GM23338 (cell line): Measurements from ENCODE around the gene IFNLR1. TPM values are rescaled to one million over a fixed set of nuclear protein-coding genes. Genes with fewer than 3 reads are reported as not detected.

ENCODE experiments used
- ATAC-seq: fragments of 200-7000 bp; cut with Tn5 transposase; 3 replicates; pipeline ENCODE4 v1.9.1; 2020
- DNase-seq: peaks from one replicate; pipeline ENCODE4 v3.0.0-alpha.2; 2015; ENCODE audit warnings: low spot score
- H2AFZ ChIP-seq: fragments of 200-600 bp; sonication (generic); 2 replicates; pipeline ENCODE4 v1.8.0; 2016; ENCODE audit warnings: antibody characterized with exemption, mild to moderate bottlenecking, moderate library complexity
- H3F3A ChIP-seq: fragments of 200-600 bp; sonication (generic); replicated peaks from 2 replicates; pipeline ENCODE4 v1.8.0; 2017; ENCODE audit warnings: antibody characterized with exemption, mixed run types, low read depth
- H3K27ac ChIP-seq: fragments of 200-600 bp; sonication (generic); 2 replicates; pipeline ENCODE4 v1.6.1; 2016; ENCODE audit warnings: low read depth
- H3K27me3 ChIP-seq: fragments of 200-600 bp; sonication (generic); 2 replicates; pipeline ENCODE4 v1.8.0; 2016; ENCODE audit warnings: mild to moderate bottlenecking, mixed run types, moderate library complexity; ENCODE audit not compliant: insufficient read depth
- H3K36me3 ChIP-seq: fragments of 200-600 bp; sonication (generic); 2 replicates; pipeline ENCODE4 v1.8.0; 2016; ENCODE audit warnings: mild to moderate bottlenecking; ENCODE audit not compliant: insufficient read depth
- H3K4me1 ChIP-seq: fragments of 200-600 bp; sonication (generic); 2 replicates; pipeline ENCODE4 v1.8.0; 2016; ENCODE audit warnings: mild to moderate bottlenecking, moderate library complexity; ENCODE audit not compliant: insufficient read depth
- H3K4me2 ChIP-seq: fragments of 200-600 bp; sonication (generic); 2 replicates; pipeline ENCODE4 v1.7.1; 2017; ENCODE audit warnings: mixed run types
- H3K4me3 ChIP-seq: fragments of 200-600 bp; sonication (generic); 2 replicates; pipeline ENCODE4 v1.6.1; 2016; ENCODE audit warnings: mixed run types
- H3K79me2 ChIP-seq: fragments of 200-600 bp; sonication (generic); replicated peaks from 2 replicates; pipeline ENCODE4 v1.8.0; 2017; ENCODE audit warnings: mild to moderate bottlenecking; ENCODE audit not compliant: insufficient read depth
- H3K9me2 ChIP-seq: fragments of 200-600 bp; sonication (generic); 2 replicates; pipeline ENCODE4 v1.8.0; 2017; ENCODE audit not compliant: insufficient read depth
- H4K20me1 ChIP-seq: fragments of 200-600 bp; sonication (generic); replicated peaks from 2 replicates; pipeline ENCODE4 v1.8.0; 2017; ENCODE audit warnings: mild to moderate bottlenecking; ENCODE audit not compliant: insufficient read depth
- H3K27ac Mint-ChIP-seq: 2 replicates; pipeline ENCODE4 v1.8.0; 2020; ENCODE audit warnings: inconsistent platforms, mild to moderate bottlenecking, moderate library complexity, mixed read lengths
- H3K27me3 Mint-ChIP-seq: 3 replicates; pipeline ENCODE4 v1.8.0; 2022; ENCODE audit warnings: low read depth, mild to moderate bottlenecking, moderate library complexity, mixed read lengths, inconsistent platforms; ENCODE audit not compliant: insufficient read depth, poor library complexity
- H3K36me3 Mint-ChIP-seq: 3 replicates; pipeline ENCODE4 v1.8.0; 2021; ENCODE audit warnings: low read depth, mild to moderate bottlenecking, inconsistent platforms, moderate library complexity, mixed read lengths
- H3K4me1 Mint-ChIP-seq: 3 replicates; pipeline ENCODE4 v1.8.0; 2020; ENCODE audit warnings: mild to moderate bottlenecking, inconsistent platforms, mixed read lengths
- H3K4me3 Mint-ChIP-seq: 3 replicates; pipeline ENCODE4 v1.8.0; 2021; ENCODE audit warnings: moderate library complexity, mild to moderate bottlenecking, inconsistent platforms, mixed read lengths
- H3K9me3 Mint-ChIP-seq: 3 replicates; pipeline ENCODE4 v1.8.0; 2020; ENCODE audit warnings: moderate library complexity, mild to moderate bottlenecking, inconsistent platforms, mixed read lengths
- EZH2 ChIP-seq: fragments of 200-600 bp; sonication (generic); IDR thresholded peaks from one replicate; pipeline ENCODE4 v1.8.0; 2017; ENCODE audit warnings: antibody characterized with exemption, mild to moderate bottlenecking, low read depth; ENCODE audit not compliant: unreplicated experiment
- EZH2phosphoT487 ChIP-seq: fragments of 200-600 bp; sonication (generic); IDR thresholded peaks from one replicate; pipeline ENCODE4 v1.8.1; 2018; ENCODE audit warnings: antibody characterized with exemption; ENCODE audit not compliant: unreplicated experiment
- ZNF331 ChIP-seq: fragments of 250-450 bp; sonication (Bioruptor Pico); IDR thresholded peaks from 2 replicates; pipeline ENCODE4 v1.5.0; 2020; ENCODE audit warnings: low read depth, mild to moderate bottlenecking, moderate library complexity
- polyA plus RNA-seq: library from polyadenylated mRNA; unstranded; fragments of >200 nt; fragmentation: Nextera tagmentation; extraction: Ambion mirVana; gene quantifications from 2 replicates; pipeline ENCODE4 v1.2.1, GENCODE V29; 2016
- total RNA-seq: library from RNA; depleted of rRNA; stranded (reverse); fragments of >200 nt; shearing (Covaris generic); gene quantifications from 2 replicates; pipeline ENCODE4 v1.2.3, GENCODE V29; 2014
- TF ChIP-seq, protein P1 (sequence below): IDR thresholded peaks from one replicate; pipeline ENCODE4 v1.6.1; 2018; ENCODE audit warnings: antibody characterized with exemption; ENCODE audit not compliant: unreplicated experiment
- TF ChIP-seq, protein P2 (sequence below), 2 experiments: fragments of 200-600 bp in 1 of 2; sonication (generic) in 1 of 2; conservative IDR thresholded peaks; 2 replicates each; pipeline versions ENCODE4 v1.5.1 to v1.6.1; 2016 to 2017; ENCODE audit warnings: antibody characterized with exemption in 2 of 2, low read depth in 2 of 2, mild to moderate bottlenecking in 2 of 2, moderate library complexity in 1 of 2
- TF ChIP-seq, protein P3 (sequence below): fragments of 250-450 bp; sonication (Bioruptor Pico); IDR thresholded peaks from 2 replicates; pipeline ENCODE4 v1.5.0; 2020; ENCODE audit warnings: mild to moderate bottlenecking, moderate library complexity

Gene IFNLR1
- total and polyA plus RNA-seq, 2 experiments from 2014 or later = 4.2 to 6.2 TPM

GRCh38 chr1:24119859-24120756 lies 67.0 kb downstream of the IFNLR1 start (continued):
- TF ChIP-seq, protein P1, sequence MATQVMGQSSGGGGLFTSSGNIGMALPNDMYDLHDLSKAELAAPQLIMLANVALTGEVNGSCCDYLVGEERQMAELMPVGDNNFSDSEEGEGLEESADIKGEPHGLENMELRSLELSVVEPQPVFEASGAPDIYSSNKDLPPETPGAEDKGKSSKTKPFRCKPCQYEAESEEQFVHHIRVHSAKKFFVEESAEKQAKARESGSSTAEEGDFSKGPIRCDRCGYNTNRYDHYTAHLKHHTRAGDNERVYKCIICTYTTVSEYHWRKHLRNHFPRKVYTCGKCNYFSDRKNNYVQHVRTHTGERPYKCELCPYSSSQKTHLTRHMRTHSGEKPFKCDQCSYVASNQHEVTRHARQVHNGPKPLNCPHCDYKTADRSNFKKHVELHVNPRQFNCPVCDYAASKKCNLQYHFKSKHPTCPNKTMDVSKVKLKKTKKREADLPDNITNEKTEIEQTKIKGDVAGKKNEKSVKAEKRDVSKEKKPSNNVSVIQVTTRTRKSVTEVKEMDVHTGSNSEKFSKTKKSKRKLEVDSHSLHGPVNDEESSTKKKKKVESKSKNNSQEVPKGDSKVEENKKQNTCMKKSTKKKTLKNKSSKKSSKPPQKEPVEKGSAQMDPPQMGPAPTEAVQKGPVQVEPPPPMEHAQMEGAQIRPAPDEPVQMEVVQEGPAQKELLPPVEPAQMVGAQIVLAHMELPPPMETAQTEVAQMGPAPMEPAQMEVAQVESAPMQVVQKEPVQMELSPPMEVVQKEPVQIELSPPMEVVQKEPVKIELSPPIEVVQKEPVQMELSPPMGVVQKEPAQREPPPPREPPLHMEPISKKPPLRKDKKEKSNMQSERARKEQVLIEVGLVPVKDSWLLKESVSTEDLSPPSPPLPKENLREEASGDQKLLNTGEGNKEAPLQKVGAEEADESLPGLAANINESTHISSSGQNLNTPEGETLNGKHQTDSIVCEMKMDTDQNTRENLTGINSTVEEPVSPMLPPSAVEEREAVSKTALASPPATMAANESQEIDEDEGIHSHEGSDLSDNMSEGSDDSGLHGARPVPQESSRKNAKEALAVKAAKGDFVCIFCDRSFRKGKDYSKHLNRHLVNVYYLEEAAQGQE = no peak
- TF ChIP-seq EZH2 = no peak
- TF ChIP-seq, protein P2, sequence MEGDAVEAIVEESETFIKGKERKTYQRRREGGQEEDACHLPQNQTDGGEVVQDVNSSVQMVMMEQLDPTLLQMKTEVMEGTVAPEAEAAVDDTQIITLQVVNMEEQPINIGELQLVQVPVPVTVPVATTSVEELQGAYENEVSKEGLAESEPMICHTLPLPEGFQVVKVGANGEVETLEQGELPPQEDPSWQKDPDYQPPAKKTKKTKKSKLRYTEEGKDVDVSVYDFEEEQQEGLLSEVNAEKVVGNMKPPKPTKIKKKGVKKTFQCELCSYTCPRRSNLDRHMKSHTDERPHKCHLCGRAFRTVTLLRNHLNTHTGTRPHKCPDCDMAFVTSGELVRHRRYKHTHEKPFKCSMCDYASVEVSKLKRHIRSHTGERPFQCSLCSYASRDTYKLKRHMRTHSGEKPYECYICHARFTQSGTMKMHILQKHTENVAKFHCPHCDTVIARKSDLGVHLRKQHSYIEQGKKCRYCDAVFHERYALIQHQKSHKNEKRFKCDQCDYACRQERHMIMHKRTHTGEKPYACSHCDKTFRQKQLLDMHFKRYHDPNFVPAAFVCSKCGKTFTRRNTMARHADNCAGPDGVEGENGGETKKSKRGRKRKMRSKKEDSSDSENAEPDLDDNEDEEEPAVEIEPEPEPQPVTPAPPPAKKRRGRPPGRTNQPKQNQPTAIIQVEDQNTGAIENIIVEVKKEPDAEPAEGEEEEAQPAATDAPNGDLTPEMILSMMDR (conservative IDR thresholded peaks at IDR 0.05; ENCODE audit: low read depth in 2 of 2) = no peak
- TF ChIP-seq EZH2phosphoT487 = no peak
- TF ChIP-seq ZNF331 = no peak

DNA sequence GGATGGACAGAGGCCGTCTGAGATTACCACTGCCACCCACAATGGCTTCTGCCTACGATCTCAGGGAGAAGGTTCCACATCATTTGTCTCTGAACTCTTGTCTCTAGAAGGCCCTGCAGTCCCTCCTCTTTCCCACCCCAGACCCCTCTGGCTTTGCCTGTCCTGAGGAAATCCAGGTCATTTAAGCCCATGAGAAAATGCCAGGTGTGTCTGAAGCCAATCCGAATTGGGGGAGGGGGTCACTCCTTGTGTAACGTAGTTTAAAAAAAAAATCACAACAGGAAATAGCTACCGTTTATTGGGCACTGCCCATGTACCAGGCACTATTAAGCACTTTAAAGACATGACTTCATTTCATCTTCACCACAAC lies 67.6 kb downstream of the IFNLR1 start:
- Histone ChIP-seq H3K79me2 (no peaks in the 10 kb centered on the region), H3K4me1 (peaks cover 10% of the 10 kb centered on the region; the same call in 1 of the 2 replicates), H3K4me2 (no peak overlapping the region), H3K27me3 (no peaks in the 10 kb centered on the region), H3K36me3 (no peaks in the 10 kb centered on the region), H3K27ac (no peak overlapping the region), H2AFZ (no peak overlapping the region), H3K9me2 (no peaks in the 10 kb centered on the region), H4K20me1 (no peaks in the 10 kb centered on the region), H3K4me3 (no peak overlapping the region), H3F3A (no peaks in the 10 kb centered on the region)
- Mint-ChIP-seq H3K4me3 (no peak overlapping the region), H3K9me3 (no peaks in the 10 kb centered on the region), H3K36me3 (no peaks in the 10 kb centered on the region), H3K27me3 (peaks cover 6% of the 10 kb centered on the region), H3K4me1 (peaks cover 5% of the 10 kb centered on the region; the same call in 2 of the 3 replicates), H3K27ac (no peak overlapping the region)
- ATAC-seq = no peak
- no peak for DNase-seq
- TF ChIP-seq, protein P1 = no peak
- TF ChIP-seq, protein P3, sequence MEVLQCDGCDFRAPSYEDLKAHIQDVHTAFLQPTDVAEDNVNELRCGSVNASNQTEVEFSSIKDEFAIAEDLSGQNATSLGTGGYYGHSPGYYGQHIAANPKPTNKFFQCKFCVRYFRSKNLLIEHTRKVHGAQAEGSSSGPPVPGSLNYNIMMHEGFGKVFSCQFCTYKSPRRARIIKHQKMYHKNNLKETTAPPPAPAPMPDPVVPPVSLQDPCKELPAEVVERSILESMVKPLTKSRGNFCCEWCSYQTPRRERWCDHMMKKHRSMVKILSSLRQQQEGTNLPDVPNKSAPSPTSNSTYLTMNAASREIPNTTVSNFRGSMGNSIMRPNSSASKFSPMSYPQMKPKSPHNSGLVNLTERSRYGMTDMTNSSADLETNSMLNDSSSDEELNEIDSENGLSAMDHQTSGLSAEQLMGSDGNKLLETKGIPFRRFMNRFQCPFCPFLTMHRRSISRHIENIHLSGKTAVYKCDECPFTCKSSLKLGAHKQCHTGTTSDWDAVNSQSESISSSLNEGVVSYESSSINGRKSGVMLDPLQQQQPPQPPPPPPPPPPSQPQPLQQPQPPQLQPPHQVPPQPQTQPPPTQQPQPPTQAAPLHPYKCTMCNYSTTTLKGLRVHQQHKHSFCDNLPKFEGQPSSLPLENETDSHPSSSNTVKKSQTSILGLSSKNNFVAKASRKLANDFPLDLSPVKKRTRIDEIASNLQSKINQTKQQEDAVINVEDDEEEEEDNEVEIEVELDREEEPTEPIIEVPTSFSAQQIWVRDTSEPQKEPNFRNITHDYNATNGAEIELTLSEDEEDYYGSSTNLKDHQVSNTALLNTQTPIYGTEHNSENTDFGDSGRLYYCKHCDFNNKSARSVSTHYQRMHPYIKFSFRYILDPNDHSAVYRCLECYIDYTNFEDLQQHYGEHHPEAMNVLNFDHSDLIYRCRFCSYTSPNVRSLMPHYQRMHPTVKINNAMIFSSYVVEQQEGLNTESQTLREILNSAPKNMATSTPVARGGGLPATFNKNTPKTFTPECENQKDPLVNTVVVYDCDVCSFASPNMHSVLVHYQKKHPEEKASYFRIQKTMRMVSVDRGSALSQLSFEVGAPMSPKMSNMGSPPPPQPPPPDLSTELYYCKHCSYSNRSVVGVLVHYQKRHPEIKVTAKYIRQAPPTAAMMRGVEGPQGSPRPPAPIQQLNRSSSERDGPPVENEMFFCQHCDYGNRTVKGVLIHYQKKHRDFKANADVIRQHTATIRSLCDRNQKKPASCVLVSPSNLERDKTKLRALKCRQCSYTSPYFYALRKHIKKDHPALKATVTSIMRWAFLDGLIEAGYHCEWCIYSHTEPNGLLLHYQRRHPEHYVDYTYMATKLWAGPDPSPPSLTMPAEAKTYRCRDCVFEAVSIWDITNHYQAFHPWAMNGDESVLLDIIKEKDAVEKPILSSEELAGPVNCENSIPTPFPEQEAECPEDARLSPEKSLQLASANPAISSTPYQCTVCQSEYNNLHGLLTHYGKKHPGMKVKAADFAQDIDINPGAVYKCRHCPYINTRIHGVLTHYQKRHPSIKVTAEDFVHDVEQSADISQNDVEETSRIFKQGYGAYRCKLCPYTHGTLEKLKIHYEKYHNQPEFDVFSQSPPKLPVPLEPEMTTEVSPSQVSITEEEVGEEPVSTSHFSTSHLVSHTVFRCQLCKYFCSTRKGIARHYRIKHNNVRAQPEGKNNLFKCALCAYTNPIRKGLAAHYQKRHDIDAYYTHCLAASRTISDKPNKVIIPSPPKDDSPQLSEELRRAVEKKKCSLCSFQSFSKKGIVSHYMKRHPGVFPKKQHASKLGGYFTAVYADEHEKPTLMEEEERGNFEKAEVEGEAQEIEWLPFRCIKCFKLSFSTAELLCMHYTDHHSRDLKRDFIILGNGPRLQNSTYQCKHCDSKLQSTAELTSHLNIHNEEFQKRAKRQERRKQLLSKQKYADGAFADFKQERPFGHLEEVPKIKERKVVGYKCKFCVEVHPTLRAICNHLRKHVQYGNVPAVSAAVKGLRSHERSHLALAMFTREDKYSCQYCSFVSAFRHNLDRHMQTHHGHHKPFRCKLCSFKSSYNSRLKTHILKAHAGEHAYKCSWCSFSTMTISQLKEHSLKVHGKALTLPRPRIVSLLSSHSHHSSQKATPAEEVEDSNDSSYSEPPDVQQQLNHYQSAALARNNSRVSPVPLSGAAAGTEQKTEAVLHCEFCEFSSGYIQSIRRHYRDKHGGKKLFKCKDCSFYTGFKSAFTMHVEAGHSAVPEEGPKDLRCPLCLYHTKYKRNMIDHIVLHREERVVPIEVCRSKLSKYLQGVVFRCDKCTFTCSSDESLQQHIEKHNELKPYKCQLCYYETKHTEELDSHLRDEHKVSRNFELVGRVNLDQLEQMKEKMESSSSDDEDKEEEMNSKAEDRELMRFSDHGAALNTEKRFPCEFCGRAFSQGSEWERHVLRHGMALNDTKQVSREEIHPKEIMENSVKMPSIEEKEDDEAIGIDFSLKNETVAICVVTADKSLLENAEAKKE (CRISPR knock-in tag) = no peak
